Measurements from ENCODE around the gene KLHL18.
"Not testable (repeated sequence)": the region's sequence is repeated elsewhere in the genome, so short reads cannot be mapped to it uniquely, and the experiment has no call there.

KLHL18 gene

DNA sequence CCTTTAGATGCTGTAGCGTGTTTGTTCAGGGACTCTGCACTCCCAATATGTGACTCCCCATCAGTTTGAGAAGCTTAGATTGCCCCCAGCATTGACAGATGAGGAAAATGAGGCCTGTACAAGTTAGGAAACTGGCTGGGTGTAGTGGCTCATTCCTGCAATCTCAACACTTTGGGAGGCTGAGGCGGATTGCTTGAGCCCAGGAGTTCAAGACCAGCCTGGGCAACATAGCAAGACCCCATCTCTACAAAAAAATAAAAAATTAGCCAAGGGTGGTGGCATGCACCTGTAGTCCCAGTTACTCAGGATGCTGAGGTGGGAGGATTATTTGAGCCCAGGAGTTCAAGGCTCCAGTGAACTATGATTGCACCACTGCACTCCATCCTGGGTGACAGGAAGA lies 84.1 kb downstream of the KLHL18 start:
- no peak for DNase-seq

GRCh38 chr3:47367631-47368030 lies 84.9 kb downstream of the KLHL18 start:
- DNase-seq, result no peak

DNA sequence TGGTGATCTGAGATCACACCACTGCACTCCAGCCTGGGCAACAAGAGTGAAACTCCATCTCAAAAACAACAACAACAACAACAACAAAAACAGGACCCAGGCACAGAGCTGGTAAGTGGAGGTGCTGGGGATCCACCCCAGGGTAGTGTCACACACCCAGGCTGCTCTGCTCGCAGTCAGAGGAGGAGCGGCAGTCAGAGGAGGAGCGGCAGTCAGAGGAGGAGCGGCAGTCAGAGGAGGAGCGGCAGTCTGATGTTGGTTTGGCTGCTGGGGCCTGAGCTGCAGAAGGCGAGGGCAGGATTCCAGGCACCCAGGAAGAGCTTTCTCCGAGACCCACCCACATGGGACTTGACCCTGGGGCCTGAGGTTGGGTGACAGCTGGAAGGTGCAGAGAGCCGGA lies 87.3 kb downstream of the KLHL18 start:
- DNase-seq, result not testable (repeated sequence)

GRCh38 chr3:47370887-47371697 lies 88.3 kb downstream of the KLHL18 start:
- DNase-seq, result peak in 1 of 2 experiments; percentile 23

- no peak for DNase-seq
These were observed 91.8 kb downstream of the KLHL18 start for GRCh38 chr3:47374587-47374986.

GRCh38 chr3:47376393-47376792 lies 93.6 kb downstream of the KLHL18 start:
- no peak for DNase-seq

DNA sequence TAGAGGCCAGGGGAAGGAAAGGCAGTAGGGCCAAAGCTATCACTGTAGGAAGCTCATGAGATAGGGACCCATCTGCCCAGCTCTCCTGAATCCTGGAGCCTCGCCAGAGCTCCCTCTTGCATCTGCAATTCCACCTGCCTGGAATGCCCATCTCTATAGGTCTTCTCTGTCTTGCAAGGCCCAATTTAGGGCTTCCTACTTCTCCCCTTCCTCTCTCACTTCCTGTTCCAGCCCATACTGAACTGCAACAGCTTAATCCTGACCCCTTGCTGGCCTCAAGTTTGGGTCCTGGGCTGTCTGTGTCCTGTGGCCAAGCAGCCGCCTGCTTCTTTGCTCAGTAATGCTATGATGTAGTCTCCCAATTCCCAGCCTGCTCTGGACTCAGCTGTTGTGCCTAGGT lies 94.4 kb downstream of the KLHL18 start:
- no peak for DNase-seq

DNA sequence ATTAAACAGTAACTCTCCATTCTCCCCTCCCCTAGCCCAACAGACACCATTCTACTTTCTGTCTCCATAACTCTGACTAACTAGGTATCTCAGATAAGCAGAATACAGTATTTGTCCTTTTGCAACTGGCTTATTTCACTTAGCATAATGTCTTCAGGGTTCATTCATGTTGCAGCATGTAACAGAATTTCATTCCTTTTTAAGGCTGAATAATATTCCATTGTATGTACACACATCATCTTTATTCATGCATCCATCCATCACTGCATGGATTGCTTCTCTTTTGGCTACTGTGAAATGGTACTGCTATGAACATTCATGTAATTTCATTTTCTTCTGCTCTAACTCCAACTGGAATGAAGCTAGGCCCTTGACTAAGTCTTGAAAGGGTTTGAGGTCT lies 96.1 kb downstream of the KLHL18 start:
- DNase-seq, result no peak

- no peak for DNase-seq
These were observed 96.7 kb downstream of the KLHL18 start for GRCh38 chr3:47379411-47379899.

DNA sequence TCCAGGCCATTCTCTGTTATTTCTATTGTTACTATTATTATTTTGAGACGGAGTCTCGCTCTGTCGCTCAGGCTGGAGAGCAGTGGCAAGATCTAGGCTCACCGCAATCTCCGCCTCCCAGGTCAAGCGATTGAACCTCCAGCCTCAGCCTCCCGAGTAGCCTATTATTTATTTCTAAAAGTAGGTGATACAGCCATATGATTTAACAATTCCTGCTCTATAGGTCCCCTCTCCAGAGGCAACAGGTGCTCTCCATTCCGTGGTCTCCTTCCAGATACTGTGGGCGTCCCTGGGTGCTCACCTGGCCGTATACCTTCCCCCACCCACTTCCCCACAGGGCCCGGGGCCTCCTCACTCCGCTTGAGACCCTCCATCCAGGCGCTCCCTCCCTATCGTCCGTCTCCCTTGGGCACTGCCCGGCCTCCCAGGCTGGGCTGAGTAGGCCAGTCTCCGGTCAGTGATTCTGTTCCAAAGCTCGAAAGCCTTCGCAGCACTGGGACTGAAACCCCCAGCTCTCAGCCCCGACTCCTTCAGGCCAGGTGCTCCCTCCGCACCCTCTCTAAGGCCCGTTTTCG lies 97.4 kb downstream of the KLHL18 start:
- DNase-seq, result no peak

DNA sequence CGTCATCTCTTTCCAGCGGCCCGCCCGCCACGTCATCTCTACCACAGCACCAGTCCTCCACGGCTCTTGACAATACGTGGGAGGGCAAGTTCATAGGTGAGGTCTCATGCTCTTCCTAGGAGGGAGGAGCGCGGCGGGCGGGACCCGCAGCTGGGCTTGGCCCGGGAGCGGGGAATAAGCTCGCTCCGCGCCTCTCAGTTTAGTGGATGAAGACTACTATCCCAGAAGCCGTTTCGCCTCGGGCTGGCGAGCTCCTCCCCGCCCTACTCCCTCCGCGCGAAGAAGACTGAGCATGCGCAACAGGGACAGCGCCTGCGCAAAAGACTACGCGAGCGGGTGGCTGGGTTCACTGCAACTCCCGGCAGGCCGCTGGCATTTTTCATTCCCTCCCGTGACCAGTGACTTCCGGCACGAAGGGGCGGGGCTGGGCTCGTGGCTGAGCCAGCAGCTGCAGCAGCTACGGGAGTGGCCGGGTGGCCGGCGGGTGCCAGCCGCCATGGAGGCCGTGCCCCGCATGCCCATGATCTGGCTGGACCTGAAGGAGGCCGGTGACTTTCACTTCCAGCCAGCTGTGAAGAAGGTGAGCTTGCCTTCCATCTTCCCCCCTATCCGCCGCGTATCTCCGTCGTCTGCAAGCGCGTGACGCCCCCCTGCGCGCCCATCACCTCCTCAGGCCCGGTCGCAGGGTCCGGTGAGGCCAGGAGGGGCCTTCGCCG lies 98.0 kb downstream of the KLHL18 start, which contains the start of gene PTPN23:
PTPN23 (plus strand) TSS at position 421 of the 716 bp plus-strand sequence; CDS start at position 497, 76 bp downstream.
- DNase-seq, result peak; percentile 97

DNA sequence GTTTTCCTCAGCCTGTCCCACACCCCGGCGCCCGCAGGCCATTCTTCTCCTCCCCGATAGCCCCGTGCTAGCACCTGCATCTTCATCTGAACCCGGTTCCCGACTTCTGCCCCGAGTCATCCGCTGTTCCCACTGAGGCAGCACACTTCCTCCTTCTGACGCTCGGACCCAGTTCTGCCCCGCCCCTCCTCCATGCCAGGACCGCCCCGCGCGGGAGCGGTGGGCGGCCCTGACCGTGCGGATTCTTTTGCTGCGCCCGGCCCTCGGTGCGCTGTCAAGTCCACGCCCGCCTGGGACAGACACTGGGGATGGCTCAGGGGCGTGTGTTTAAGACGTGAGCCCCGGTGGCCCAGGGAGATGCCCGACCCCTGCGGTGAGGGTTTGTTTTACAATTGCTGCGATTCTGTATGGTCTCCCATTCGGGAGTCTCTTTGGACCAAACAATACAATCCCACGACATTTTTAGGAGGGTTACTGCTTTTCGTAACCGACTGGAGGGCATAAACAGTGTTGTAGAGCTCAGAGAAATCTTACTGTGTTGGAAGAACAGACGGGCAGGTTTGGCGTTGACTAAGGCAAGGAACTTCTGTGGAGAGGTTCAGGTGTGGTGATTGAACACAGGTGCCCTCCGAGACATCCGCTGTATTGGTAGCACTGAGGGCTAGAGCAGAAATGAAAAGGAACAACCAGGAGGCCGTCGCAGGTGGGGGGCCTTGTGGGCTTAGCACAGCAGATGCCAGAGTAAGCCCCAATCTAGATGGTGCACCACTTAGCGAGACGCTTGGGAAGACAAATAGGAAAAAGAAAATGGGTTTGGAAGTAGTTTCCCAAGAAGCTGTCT lies 98.8 kb downstream of the KLHL18 start:
- DNase-seq, result peak; percentile 62 to 70

DNA sequence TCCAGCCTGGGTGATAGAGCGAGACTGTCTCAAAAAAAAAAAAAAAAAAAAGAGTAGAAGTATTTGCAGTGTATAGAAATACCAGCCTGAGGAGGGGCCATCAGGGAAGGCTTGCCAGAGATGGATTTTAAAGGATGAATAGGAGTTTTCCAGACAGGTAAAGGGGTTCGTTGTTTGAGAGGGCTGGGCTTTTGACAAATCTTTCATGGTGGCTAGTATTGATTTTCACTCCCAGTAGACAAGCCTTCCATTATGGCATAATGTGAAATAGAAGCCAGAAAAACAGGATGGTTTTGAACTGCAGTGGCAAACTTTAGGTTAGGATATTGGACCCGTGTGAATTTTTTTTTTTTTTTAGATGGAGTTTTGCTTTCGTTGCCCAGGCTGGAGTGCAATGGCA lies 101.7 kb downstream of the KLHL18 start:
- no peak for DNase-seq

DNA sequence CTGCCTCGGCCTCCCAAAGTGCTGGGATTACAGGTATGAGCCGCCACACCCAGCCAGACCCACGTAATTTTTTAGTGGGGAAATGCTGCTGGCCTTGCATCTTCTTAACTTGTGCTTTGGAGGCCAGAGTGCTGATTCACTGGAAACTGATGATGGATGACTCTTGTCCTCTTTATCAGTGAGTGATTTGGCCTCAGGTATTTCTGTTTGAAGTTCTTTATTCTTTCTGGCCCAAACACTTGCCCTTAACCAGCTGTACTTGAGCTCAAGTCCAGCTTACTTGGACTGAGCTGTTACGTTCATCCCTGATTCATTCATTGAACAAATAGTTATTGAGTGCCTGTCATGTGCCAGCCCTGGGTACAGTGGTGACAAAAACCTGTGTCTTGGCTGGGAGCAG lies 102.3 kb downstream of the KLHL18 start:
- DNase-seq, result no peak

DNA sequence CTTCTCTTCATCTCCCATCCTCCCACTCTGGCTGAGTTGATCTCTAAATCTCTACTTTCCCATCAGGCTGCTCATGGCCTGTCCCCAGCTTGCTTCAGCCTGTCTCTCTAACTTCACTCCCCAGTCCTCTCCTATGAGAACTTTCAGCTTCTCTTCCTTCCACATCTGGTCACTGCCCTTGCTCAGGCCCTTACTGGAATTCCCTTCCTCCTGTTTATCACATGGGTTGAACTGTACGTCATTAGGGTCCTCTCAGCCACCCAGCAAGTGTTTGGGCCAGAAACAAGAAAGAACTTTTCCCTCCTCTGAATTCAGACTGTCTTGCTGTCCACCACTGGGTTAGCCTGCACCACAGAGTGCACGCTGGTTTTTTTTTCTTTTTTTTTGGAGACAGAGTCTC lies 103.1 kb downstream of the KLHL18 start:
- DNase-seq, result no peak

- no peak for DNase-seq
These were observed 110.2 kb downstream of the KLHL18 start for GRCh38 chr3:47392933-47393332.

- DNase-seq, result no peak
These were observed 111.6 kb downstream of the KLHL18 start for GRCh38 chr3:47394140-47394870.

DNA sequence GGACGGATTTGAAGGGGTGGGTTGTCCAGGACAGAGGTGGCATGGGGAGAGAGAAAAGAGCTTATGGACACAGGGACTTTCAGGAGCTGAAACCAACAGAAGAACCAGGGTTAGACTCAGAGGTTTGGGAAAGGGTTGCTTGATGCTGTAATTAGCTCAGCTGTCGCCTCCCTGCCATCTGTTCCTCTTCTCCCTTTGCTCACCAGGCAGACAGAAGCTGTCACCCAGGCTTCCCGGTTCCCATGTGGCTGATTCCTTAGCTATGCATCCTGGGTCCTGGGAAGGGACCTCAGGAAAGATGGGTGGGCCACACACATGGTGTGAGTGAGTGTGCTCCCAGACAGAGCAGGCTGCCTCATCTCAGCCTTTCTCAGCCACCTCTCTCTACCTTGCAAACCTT lies 112.1 kb downstream of the KLHL18 start:
- no peak for DNase-seq

All from stimulated activated CD4-positive, alpha-beta T cell treated with anti-CD3 and anti-CD28 coated beads, Interleukin-4, amount 100 ng/mL, for 4 hours (primary cell).